SJSA1 (cell line): ENCODE results near the gene UTY. TPM values are rescaled to one million over a fixed set of nuclear protein-coding genes. Genes with fewer than 3 reads are reported as not detected.

Experiments used
- DNase-seq, 2 experiments: peaks; one replicate each; pipeline ENCODE4 v3.0.0-alpha.2; 2015 to 2020; ENCODE audit warnings: low spot score in 2 of 2, low read depth in 1 of 2
- H3K27ac ChIP-seq: fragments of 250-450 bp; sonication (Bioruptor Pico); 2 replicates; pipeline ENCODE4 v1.5.1; 2020; ENCODE audit warnings: mild to moderate bottlenecking, moderate library complexity
- H3K27me3 ChIP-seq: fragments of 250-450 bp; sonication (Bioruptor Pico); replicated peaks from 2 replicates; pipeline ENCODE4 v1.5.1; 2020; ENCODE audit warnings: mild to moderate bottlenecking, moderate library complexity
- H3K36me3 ChIP-seq: fragments of 250-450 bp; sonication (Bioruptor Pico); 2 replicates; pipeline ENCODE4 v1.5.1; 2020; ENCODE audit warnings: mild to moderate bottlenecking
- H3K4me1 ChIP-seq: fragments of 250-450 bp; sonication (Bioruptor Pico); replicated peaks from 2 replicates; pipeline ENCODE4 v1.6.1; 2021; ENCODE audit warnings: mild to moderate bottlenecking
- H3K4me3 ChIP-seq: fragments of 250-450 bp; sonication (Bioruptor Pico); 2 replicates; pipeline ENCODE4 v1.5.1; 2020; ENCODE audit warnings: mild to moderate bottlenecking
- H3K9me3 ChIP-seq: fragments of 250-450 bp; sonication (Bioruptor Pico); replicated peaks from 2 replicates; pipeline ENCODE4 v1.5.1; 2020; ENCODE audit warnings: mild to moderate bottlenecking
- total RNA-seq: library from RNA; depleted of rRNA; stranded (reverse); fragments of >200 nt; shearing (Covaris generic); gene quantifications from 2 replicates; pipeline ENCODE4 v1.2.3, GENCODE V29; 2014; rRNA removed

Gene UTY
- total RNA-seq, result not detected in 2 replicates

DNA sequence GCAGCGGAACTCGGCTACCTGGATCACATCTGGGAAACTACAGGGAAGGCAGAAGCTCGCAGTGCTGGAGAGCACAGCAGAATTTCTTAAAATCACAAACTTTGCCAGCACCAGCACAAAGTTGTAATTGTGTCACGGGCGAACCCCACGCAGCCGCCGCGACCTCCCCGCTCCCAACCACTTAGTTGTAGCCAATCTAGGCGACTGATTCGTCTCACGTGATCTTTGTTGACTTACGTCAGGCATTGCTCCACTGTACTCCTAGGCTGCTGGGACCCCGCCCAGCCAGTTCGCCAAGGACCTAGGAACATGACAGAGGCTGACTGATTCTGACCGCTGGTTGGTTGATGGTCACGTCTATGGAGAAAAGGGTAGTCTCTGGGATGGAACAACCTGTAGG, at the start of gene UTY:
Gene UTY, minus strand, starts transcription at position 206 of the 400 bp plus-strand sequence. CDS start 368 bp downstream, outside the sequence.
- Histone ChIP-seq H3K9me3 (no peaks in the 10 kb centered on the region), H3K27ac (no peak within 1 kb of the TSS), H3K4me1 (no peaks in the 10 kb centered on the region), H3K27me3 (no peaks in the 10 kb centered on the region), H3K4me3 (no peak within 1 kb of the TSS), H3K36me3 (no peaks in the 10 kb centered on the region)
- DNase-seq, result no peak

DNA sequence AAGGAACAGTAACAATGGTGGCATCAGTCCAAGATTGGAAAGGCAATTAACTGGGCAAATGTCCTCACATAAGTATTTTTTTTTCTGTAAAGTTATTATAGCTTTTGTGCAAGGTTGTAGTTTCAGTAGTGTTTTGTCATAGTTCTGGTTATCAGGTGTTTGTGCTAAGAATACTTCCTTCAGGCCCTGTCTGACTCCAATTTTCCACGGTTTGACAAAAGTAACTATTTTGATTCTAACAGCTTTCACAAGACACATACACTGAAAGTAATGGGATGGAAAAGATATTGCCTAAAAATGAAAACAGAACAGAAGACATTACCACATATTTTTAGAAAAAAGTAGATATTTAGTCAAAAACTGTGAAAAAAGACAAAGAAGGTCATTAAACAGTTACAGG, 40.6 kb upstream of the UTY start:
- H3K27ac ChIP-seq, result no peak overlapping the region
- no peaks in the 10 kb centered on the region for H3K27me3 ChIP-seq

DNA sequence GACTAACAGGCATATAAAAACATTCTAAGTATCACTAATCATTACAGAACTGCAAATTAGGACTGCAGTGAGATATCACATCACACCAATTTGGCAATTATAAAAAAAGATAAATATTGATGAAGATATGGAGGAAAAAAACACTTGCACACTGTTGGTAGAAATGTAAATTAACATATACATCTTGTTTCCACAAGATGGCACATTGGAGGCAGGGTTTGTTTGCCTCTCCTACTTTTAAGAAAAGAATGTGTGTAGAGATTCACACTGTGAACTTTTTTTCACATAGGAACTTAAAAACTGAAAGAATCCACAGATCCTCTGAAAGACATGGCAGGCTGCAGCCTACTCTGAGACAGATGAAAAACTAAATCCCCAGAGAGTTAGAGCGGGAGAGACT, 21.4 kb upstream of the UTY start:
- H3K9me3 ChIP-seq, result no peaks in the 10 kb centered on the region
- no peaks in the 10 kb centered on the region for H3K36me3 ChIP-seq
- no peaks in the 10 kb centered on the region for H3K4me1 ChIP-seq
- H3K27me3 ChIP-seq, result no peaks in the 10 kb centered on the region
- DNase-seq, result no peak
- H3K27ac ChIP-seq, result no peak overlapping the region
- H3K4me3 ChIP-seq, result no peak overlapping the region

More for the DNA sequence above, 40.6 kb upstream of the UTY start:
- Histone ChIP-seq H3K36me3 (no peaks in the 10 kb centered on the region), H3K4me1 (no peaks in the 10 kb centered on the region), H3K4me3 (no peak overlapping the region), H3K9me3 (no peaks in the 10 kb centered on the region)
- no peak for DNase-seq

DNA sequence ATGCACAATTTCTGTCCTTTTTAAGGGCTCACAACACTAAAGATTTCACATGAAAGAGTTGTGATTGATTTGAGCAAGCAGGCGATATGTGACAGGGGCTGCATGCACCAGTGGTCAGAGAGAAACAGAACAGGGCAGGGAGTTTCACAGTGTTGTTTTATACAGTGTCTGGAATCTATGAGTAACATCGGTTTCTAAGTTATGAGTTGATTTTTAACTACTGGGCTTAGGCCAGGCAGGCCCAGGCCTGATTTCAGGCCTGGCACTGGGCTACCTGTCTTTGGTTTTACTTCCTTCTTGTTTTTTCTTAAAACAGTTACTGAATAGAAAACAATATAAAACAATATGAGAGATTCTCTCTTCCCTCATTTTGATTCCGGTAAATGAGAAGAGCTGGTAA, 13.9 kb upstream of the UTY start:
- no peaks in the 10 kb centered on the region for H3K36me3 ChIP-seq
- H3K27me3 ChIP-seq, result no peaks in the 10 kb centered on the region
- H3K4me1 ChIP-seq, result no peaks in the 10 kb centered on the region
- no peak overlapping the region for H3K4me3 ChIP-seq
- H3K27ac ChIP-seq, result no peak overlapping the region
- DNase-seq, result no peak
- H3K9me3 ChIP-seq, result no peaks in the 10 kb centered on the region

DNA sequence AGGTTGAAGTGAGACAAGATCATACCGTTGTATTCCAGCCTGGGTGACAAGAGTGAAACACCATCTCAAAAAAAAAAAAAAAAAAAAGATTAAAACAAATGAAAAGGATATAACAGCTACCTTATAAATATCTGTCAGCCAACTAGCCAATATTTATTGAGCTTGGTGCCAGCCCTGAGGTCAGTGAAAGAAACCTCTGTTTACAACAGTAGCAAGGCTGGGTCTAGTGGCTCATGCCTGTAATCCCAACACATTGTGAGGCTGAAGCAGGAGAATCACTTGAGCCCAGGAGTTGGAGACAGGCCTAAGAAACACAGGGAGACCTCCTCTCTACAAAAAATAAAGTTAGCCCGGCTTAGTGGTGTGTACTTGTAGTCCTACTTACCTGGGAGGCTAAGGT, 12.6 kb upstream of the UTY start:
- no peaks in the 10 kb centered on the region for H3K4me1 ChIP-seq
- no peaks in the 10 kb centered on the region for H3K9me3 ChIP-seq
- DNase-seq, result no peak
- no peak overlapping the region for H3K27ac ChIP-seq
- H3K4me3 ChIP-seq, result no peak overlapping the region
- H3K27me3 ChIP-seq, result no peaks in the 10 kb centered on the region
- H3K36me3 ChIP-seq, result no peaks in the 10 kb centered on the region

DNA sequence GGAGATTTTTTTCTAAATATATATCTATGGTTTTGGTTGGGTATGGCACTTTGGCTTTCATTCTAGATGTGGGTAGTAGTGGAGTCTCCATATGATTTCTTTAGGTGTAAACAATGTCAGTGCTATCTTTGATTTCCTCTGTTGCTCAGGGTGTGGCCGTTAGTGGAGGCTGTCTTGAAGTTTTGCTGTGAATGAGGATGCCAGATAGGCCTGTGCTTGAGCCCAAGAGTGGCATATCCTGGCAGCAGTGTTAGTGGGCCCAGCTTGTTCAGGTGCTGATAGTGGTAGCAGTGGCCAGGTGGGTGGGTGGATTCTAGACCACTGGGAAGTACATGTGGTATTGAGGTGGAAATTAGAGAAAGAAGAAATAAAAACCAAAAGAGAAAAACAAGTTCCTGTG, 8.9 kb upstream of the UTY start:
- no peaks in the 10 kb centered on the region for H3K9me3 ChIP-seq
- H3K4me1 ChIP-seq, result no peaks in the 10 kb centered on the region
- H3K27ac ChIP-seq, result no peak overlapping the region
- DNase-seq, result no peak
- H3K27me3 ChIP-seq, result no peaks in the 10 kb centered on the region
- no peak overlapping the region for H3K4me3 ChIP-seq
- H3K36me3 ChIP-seq, result no peaks in the 10 kb centered on the region

DNA sequence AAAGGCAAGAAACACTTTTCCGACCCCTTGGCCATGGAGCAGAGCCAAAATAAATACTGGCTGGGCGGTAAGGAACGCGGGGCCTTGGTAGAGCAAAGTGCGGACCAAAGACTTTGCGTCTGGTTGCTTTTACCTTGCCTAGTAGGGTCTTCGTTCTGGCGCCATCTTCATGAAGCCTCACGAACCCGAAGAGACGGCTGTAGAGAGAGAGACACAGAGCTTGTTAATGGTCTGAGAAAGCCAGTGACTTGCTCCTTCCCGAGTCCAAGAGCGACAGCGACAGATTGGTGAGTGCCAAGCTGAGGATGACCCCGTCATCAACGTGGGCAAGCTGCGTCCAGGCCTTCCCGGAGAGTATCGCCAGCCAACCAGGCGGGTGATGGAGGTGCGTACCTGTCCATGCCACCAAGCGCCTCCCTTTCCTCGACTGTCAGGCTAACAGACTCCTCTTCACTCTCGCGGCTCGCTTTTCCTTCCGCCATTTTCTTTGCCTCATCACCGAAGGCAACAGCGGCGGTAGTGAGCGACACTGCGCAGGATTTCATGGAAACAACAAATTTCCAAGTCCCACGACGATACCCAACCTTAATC, 617 bp downstream of the UTY start:
- H3K36me3 ChIP-seq, result no peaks in the 10 kb centered on the region
- H3K27me3 ChIP-seq, result no peaks in the 10 kb centered on the region
- DNase-seq, result no peak
- H3K4me1 ChIP-seq, result no peaks in the 10 kb centered on the region
- H3K27ac ChIP-seq, result no peak overlapping the region
- no peaks in the 10 kb centered on the region for H3K9me3 ChIP-seq
- no peak overlapping the region for H3K4me3 ChIP-seq

DNA sequence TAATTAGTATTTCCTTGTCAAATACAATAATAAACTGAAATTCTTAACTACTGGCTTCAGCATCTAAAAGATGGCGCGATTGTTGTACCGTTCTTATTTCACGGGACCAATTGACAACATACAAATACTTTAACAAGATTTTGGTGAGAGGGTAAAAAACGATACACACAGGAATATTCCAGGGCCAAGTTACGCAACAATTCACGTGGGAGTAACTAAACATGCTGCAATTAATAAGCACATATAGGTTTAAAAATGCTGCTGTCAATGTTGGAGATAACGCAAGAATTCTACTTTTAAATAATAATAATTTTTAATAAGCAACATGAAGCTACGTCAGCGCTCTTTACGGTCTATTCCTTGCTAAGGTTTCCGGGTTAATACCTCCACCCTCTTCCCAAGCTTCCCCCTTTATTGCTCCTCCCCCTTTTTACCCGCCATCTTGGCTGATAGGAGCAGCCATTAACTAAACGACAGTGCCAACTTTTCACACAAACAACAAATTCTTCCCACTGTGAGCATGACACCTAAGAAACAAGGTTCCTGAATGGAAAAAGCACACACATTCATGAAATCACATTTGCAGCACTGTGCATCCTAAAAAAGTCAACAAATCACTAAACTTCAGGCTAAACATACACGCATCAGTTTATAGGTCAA, 1.6 kb downstream of the UTY start:
- no peak overlapping the region for H3K27ac ChIP-seq
- no peaks in the 10 kb centered on the region for H3K4me1 ChIP-seq
- H3K9me3 ChIP-seq, result no peaks in the 10 kb centered on the region
- no peak for DNase-seq
- no peaks in the 10 kb centered on the region for H3K27me3 ChIP-seq
- H3K4me3 ChIP-seq, result no peak overlapping the region
- H3K36me3 ChIP-seq, result no peaks in the 10 kb centered on the region

DNA sequence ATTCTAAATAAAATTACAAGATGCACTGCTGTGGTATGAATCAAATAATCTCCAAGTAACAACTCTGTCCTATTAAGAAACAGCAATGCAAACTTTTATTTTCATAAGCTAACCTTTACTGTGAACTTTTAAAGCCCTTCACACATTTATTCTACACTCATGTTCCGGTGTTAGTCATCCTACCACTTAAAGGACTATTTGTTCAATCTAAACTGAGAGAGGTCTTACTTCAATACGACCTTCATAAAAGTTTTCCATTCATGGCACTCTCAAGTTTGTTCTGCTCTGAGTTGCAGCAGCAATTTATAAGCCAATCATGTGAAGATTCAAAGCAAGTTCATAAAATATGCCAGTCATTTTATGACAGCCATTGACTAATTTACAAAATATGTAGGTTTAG, 4.8 kb downstream of the UTY start:
- Histone ChIP-seq H3K4me3 (no peak overlapping the region), H3K27ac (no peak overlapping the region), H3K4me1 (no peaks in the 10 kb centered on the region), H3K9me3 (no peaks in the 10 kb centered on the region), H3K27me3 (no peaks in the 10 kb centered on the region), H3K36me3 (no peaks in the 10 kb centered on the region)
- no peak for DNase-seq

DNA sequence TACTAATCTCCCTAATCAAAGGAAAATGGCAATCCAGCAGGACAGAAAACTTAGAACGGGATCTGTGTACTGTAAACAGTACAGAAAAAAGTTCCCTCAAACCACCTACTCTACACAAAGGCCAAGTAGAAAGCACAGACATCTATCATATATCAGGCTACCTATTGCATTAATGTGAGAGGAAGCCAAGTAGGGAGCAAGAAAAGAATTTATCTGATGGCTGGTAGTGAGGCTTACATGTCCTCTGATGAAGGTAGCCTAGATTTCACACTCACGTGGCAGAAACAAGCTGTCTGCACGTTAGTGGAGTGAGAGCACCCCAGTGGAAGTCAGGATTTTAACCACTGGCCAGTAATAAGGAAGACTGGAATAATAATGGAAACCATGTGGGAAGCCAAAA, 28.3 kb downstream of the UTY start:
- H3K36me3 ChIP-seq, result no peaks in the 10 kb centered on the region
- DNase-seq, result no peak
- H3K9me3 ChIP-seq, result no peaks in the 10 kb centered on the region
- no peaks in the 10 kb centered on the region for H3K4me1 ChIP-seq
- no peak overlapping the region for H3K27ac ChIP-seq
- H3K4me3 ChIP-seq, result no peak overlapping the region
- no peaks in the 10 kb centered on the region for H3K27me3 ChIP-seq

DNA sequence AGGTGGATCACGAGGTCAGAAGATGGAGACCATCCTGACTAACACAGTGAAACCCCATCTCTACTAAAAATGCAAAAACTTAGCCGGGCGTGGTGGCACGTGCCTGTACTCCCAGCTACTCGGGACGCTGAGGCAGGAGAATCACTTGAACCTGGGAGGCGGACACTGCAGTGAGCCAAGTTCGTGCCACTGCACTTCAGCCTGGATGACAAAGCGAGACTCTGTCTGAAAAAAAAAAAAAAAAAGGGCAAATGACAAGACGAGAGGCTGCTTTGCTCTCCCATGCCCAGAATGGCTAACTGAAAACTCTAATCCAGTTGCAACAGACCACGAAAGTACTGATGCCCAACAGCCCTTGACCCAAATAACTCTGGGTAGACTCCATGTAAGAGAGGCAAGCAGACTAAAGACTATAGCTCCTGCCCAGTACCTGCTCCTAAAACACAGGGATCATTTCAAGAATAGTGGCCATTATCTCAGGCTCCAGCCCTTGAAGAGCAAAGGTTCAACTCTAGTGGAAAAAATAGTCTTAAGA, 29.2 kb downstream of the UTY start:
- Histone ChIP-seq H3K27ac (no peak overlapping the region), H3K4me3 (no peak overlapping the region), H3K27me3 (no peaks in the 10 kb centered on the region), H3K36me3 (no peaks in the 10 kb centered on the region), H3K4me1 (no peaks in the 10 kb centered on the region), H3K9me3 (no peaks in the 10 kb centered on the region)
- no peak for DNase-seq

DNA sequence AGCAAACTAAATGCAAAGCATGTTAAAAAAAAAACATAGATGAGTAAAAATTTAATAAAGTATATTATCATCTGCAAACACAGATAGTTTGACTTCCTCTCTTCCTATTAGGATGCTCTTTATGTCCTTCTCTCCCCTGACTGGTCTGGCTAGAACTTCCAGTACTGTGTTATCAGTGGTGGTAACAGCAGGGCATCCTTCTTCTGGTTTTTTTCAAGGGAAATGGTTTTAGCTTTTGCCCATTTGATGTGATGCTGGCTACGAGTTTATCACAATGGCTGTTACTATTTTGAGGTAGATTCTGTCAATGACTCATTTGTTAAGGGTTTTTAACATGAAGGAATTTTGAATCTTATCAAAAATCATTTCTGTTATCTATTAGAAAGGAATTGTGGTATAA, 34.3 kb downstream of the UTY start:
- no peak for DNase-seq
- Histone ChIP-seq H3K27ac (no peak overlapping the region), H3K4me3 (no peak overlapping the region), H3K36me3 (no peaks in the 10 kb centered on the region), H3K27me3 (no peaks in the 10 kb centered on the region), H3K4me1 (no peaks in the 10 kb centered on the region), H3K9me3 (no peaks in the 10 kb centered on the region)

DNA sequence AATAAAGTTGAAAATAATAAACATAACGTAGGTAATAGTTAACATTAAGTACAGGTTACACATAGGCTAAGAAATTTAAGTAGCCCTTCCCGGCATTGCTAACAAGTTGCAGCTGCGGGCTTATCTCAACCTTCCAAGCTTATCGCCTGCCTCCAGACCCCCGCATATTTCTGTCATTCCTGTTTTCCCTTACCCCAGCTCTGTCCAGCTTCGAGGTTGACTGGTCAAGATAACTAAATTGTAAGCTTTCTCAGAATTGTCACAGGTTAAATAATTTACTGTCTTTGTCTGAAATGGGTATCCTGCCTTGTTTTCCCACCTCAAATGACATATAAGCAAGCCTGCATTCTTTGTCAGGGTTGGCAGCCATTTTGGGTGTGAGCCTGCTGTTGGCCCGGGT, 36.7 kb downstream of the UTY start:
- no peaks in the 10 kb centered on the region for H3K9me3 ChIP-seq
- H3K27me3 ChIP-seq, result no peaks in the 10 kb centered on the region
- H3K27ac ChIP-seq, result no peak overlapping the region
- no peak overlapping the region for H3K4me3 ChIP-seq
- H3K4me1 ChIP-seq, result no peaks in the 10 kb centered on the region
- DNase-seq, result no peak
- H3K36me3 ChIP-seq, result no peaks in the 10 kb centered on the region

DNA sequence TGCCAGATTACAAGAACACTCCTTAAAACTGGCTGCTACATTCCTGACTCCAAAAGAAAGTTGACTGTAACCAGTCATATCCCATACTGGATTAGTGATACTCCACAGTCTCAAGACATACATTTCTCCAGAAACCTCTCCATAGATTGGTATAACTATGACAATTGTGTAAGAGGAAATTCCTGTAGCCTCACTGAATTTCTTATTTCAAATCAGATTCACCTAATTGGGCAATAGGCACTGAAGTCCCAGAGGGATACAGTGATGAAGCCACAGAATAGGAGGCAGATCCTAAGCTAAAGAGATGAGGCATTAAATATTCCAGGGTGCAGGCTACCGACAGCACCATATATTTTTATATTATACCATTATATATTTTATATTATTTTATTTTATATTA, 39.0 kb downstream of the UTY start:
- no peaks in the 10 kb centered on the region for H3K9me3 ChIP-seq
- no peaks in the 10 kb centered on the region for H3K4me1 ChIP-seq
- H3K27ac ChIP-seq, result no peak overlapping the region
- no peaks in the 10 kb centered on the region for H3K36me3 ChIP-seq
- DNase-seq, result no peak
- H3K27me3 ChIP-seq, result no peaks in the 10 kb centered on the region
- no peak overlapping the region for H3K4me3 ChIP-seq
